Stimulated activated CD4-positive, alpha-beta T cell treated with anti-CD3 and anti-CD28 coated beads, Interleukin-12 subunit alpha, Interleukin-12 subunit beta, amount 100 ng/mL, for 48 hours (primary cell): ENCODE measurements around the gene TDRD5.
"Not testable (repeated sequence)": the region's sequence is repeated elsewhere in the genome, so short reads cannot be mapped to it uniquely, and the experiment has no call there.

Source experiments
- DNase-seq, 3 donors: peaks; one replicate each; pipeline ENCODE4 v3.0.0-alpha.2; 2020; ENCODE audit warnings: low read depth in 2 of 3, low spot score in 1 of 3

The TDRD5 gene

DNA sequence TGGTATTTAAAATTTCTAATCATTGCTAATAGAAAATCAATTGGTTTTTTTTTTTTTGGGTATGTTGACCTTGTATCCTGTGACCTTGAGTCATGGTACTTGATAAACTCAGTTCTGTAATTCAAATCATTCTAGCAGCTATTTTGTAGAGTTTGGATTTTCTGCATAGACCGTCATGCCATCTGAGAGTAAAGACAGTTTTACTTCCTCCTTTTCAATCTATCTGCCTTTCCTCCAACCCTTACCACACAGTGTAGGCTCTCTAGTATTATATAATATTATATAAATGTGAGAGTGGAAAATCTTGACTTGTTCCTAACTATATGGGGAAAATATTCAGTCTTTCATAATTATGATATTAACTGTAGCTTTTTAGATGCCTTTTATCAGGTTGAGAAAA is 7.0 kb downstream of the TDRD5 start:
- no peak for DNase-seq

DNA sequence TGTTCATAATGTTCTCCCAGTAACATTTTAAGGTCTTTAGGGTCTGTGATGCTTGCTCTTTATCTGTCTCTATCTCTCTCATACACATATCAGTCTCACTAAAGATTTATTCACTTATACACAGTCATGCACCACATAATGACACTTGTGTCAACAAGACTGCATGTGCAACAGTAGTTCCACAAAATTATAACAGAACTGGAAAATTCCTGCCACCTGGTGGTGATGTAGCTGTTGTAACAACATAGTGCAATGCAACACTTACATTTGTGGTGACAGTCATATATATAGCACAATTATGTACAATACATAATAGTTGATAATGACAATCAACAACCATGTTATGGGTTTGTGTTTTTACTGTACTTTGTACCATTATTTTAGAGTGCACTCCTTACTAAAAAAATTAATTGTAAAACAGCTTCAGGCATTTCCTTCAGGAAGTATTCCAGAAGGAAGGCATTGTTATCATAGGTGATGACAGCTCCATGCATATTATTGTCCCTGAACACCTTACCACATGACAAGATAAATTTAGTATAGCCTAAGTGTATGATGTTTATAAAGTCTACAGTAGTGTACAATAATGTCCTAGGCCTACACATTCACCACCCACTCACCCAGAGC is 8.1 kb downstream of the TDRD5 start:
- peak in 1 of 3 donors; percentile 7 for DNase-seq

- DNase-seq: no peak
These were observed 9.5 kb downstream of the TDRD5 start for GRCh38 chr1:179601093-179601492.

DNA sequence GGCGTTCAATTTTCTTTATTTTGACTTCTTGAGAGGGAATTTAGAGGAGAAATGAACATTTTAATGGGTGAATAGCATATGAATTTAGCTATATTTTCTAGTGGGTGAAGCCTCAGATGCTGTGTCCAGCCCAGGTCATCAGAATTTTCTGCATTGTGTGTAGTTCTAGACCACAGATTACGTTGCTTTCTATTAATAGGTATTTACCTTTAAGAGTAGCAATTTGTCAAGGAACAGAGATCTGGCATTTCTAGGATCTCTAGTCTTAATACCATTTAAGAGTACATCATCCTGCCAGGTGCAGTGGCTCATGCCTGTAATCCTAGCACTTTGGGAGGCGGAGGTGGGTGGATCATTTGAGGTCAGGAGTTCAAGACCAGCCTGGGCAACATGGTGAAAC is 20.7 kb downstream of the TDRD5 start:
- no peak for DNase-seq

DNA sequence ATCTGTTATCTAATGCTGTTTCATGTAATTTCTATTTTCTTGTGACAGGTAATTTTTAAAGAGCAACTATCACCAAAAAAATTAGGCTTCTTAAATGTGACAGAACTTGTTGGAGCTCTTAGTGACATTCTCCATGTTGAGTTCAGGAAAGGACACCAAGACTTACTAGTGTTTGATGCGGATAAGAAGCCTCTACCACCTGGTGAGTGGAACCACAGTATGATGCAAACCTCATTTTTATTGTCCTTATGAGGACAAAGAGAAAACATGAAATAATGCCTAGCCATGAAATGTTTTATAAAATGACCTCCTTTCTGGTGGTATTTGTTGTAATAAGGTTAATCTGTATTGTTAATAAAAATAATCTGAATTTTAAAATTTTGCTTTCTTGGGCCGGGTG is 39.1 kb downstream of the TDRD5 start:
- DNase-seq: no peak

DNA sequence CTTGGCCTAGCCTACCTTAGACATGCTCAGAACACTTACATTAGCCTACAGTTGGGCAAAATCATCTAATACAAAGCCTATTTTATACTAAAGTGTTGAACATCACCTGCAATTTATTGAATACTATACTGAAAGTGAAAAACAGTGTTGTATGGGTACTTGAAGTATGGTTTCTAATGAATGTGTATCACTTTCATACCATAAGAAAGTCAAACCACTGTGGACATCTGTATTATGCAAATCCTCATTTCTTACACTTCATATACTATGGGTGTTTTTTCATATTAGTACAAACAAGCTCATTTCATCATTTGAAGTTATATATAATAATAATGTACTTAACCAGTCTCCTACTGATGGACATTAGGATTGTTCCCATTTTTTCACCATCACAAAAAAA is 41.2 kb downstream of the TDRD5 start:
- no peak for DNase-seq

DNA sequence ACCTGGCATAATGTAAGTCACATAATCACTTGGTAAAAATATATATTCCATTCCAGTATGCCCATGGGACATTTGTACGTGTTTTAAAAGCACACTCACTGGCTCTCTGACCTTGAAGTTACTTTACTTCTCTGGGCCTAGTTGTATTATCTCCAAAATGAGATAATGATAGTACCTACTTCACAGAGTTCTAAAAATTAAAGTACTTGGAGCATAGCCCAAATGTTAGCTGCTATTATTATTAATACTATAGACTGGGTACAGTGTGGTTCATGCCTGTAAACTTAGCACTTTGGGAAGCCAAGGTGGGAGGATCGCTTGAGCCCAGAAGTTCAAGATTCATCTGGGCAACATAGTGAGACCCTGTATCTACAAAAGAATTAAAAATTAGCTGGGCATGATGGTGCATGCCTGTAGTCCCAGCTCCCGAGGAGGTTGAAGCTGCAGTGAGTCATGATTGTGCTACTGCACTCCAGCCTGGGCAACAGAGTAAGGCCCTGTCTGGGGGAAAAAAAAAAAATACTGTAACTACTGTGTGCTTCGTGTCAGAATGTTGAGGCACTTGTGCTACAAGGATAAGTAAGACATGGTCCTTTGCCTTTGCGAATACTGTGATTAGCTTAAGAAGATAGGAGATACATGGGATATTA is 45.7 kb downstream of the TDRD5 start:
- DNase-seq: no peak

DNA sequence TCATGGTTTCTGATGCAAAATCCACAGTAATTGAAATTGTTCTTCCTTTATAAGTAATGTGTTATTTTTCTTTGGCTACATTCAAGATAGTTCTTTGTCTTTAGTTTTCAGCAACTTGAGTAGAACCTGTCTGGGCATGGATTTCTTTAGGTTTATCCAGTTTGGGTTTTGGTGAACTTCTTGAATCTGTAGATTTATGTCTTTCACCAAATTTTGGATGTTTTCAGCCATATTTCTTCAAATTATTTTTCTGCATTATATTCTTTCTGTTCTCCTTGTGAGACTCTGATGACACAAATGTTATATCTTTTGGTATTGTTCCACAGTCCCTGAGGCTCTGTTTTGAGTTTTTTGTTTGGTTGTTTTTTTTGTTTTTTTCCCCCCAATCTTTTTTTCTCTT is 69.4 kb downstream of the TDRD5 start:
- no peak for DNase-seq

GRCh38 chr1:179663810-179664209 is 72.2 kb downstream of the TDRD5 start:
- no peak for DNase-seq

DNA sequence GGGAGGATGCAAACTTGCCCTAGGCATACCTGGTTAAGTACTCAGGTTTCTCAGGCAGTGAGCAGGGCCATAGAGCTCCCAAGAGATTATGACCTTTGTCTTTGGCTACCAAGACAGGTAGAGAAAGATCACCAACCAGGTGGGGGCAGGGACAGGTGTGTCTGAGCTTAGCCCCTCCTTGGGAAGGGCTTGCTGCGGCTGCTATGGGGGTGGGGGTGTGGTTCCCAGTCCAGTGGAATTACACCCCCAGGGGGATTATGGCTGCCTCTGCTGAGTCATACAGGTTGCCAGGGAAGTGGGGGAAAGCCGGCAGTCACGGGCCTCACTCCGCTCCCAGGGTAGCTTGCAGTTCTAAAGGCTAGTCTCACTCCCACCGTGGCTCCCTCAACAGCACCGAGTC is 86.2 kb downstream of the TDRD5 start:
- DNase-seq: no peak

DNA sequence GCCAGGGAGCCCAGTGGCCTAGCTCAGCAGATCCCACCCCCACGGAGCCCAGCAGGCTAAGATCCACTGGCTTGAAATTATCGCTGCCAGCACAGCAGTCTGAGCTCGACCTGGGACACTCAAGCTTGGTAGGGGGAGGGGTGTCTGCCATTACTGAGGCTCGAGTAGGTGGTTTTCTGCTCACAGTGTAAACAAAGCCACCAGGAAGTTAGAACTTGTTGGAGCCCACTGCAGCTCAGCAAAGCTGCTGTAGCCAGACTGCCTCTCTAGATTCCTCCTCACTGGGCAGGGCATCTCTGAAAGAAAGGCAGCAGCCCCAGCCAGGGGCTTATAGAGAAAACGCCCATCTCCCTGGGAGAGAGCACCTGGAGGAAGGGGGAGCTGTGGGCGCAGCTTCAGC is 102.9 kb downstream of the TDRD5 start:
- DNase-seq: not testable (repeated sequence)

GRCh38 chr1:179702946-179703539 is 111.4 kb downstream of the TDRD5 start:
- no peak for DNase-seq

GRCh38 chr1:179706339-179706941 is 114.8 kb downstream of the TDRD5 start:
- peak; percentile 22 to 56 (median 26) for DNase-seq

- no peak for DNase-seq
These were observed 115.8 kb downstream of the TDRD5 start for GRCh38 chr1:179707406-179707805.

- no peak for DNase-seq
These were observed 117.0 kb downstream of the TDRD5 start for GRCh38 chr1:179708434-179709195.

- no peak for DNase-seq
These were observed 118.3 kb downstream of the TDRD5 start for GRCh38 chr1:179709841-179710329.

DNA sequence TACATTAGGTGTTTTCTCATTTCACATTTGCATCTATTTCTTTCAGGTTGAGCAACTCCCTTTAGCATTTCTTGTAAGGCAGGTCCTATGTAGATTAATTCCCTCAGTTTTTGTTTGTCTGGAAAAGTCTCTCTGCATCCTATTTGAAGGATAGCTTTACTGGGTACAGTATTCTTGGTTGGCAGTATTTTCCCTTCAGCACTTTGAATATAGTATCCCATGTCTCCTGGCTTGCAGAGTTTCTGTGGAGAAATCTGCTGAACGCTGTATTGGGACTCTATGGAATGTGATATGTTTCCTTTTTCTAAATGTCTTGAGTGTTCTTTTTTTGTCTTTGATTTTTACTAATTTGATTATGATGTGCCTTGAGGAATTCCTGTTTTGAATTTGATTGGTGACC is 122.5 kb downstream of the TDRD5 start:
- DNase-seq: no peak

- no peak for DNase-seq
These were observed 123.0 kb downstream of the TDRD5 start for GRCh38 chr1:179714623-179715022.

GRCh38 chr1:179719272-179719671 is 127.6 kb downstream of the TDRD5 start:
- no peak for DNase-seq

- no peak for DNase-seq
These were observed 136.6 kb downstream of the TDRD5 start for GRCh38 chr1:179728271-179728670.

DNA sequence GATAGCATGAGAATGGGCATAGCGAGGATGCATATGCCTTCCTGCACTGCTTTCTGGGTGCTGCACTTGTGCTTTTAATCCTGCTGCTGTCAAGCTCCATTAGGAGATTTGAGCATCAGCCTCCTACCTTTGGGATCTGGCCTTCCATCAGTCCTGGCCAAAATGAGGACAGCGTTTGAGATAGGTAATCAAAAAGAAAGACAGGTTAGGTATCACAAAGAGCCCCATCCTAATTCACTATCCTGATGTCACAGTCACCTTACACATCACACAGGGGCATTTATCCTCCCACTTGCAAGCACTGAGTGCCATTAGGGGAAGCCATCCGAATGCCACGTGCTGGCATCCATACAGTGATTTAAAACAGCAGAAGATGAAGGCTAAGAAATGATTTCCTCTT is 138.2 kb downstream of the TDRD5 start:
- DNase-seq: no peak
